Right lobe of liver (tissue), 6 donors: ENCODE data around the gene BRAP. TPM values are rescaled to one million over a fixed set of nuclear protein-coding genes. Genes with fewer than 3 reads are reported as not detected.

Experiments used
- ATAC-seq, 4 donors: fragments of 200-7000 bp; cut with Tn5 transposase; one replicate each; pipeline ENCODE4 v1.9.1; 2020; ENCODE audit warnings: mild to moderate bottlenecking in 4 of 4, moderate library complexity in 4 of 4
- DNase-seq, 3 donors: peaks; one replicate each; pipeline ENCODE4 v3.0.0-alpha.2; 2020
- H3K27ac ChIP-seq, 3 donors: fragments of 200-600 bp; one replicate each; pipeline ENCODE4 v1.8.0; 2022
- H3K27me3 ChIP-seq, 2 donors: fragments of 200-600 bp; one replicate each; pipeline ENCODE4 v1.8.0; 2022
- H3K36me3 ChIP-seq, 4 donors: fragments of 200-600 bp; sonication (generic) in 1 of 4; one replicate each; pipeline versions ENCODE4 v1.5.1 to v1.8.0; 2017 to 2022; ENCODE audit warnings: control low read depth in 1 of 4
- H3K4me1 ChIP-seq, 4 donors: fragments of 200-600 bp; sonication (generic) in 1 of 4; one replicate each; pipeline versions ENCODE4 v1.5.1 to v1.8.0; 2017 to 2022; ENCODE audit warnings: control low read depth in 1 of 4
- H3K4me3 ChIP-seq, 3 donors: fragments of 200-600 bp; one replicate each; pipeline ENCODE4 v1.8.0; 2022
- H3K9me3 ChIP-seq, 4 donors: fragments of 200-600 bp; sonication (generic) in 1 of 4; one replicate each; pipeline versions ENCODE4 v1.5.1 to v1.8.0; 2017 to 2022; ENCODE audit warnings: control low read depth in 1 of 4
- POLR2A ChIP-seq: fragments of 450-650 bp; IDR thresholded peaks from one replicate; pipeline ENCODE4 v1.6.1; 2017; ENCODE audit warnings: antibody characterized with exemption, mild to moderate bottlenecking
- WGBS: methylation state at CpG from one replicate; pipeline ENCODE4 v1.1.6; 2018; ENCODE audit warnings: low coverage, low lambda C conversion rate; ENCODE audit not compliant: insufficient coverage; ENCODE audit errors: missing lambda C conversion rate; 5-methylcytosine and 5-hydroxymethylcytosine counted together
- intact Hi-C, 2 donors: fragments of 100-400 bp; cut with DNase I; formaldehyde crosslinking; loops; one replicate each; pipeline versions ENCODE4 v1.11.2 to v1.14.1; 2022
- total RNA-seq, 6 experiments: library from RNA; depleted of rRNA in 2 of 6; stranded (reverse); fragments of >200 nt in 2 of 6; fragmentation: NEBNext Ultra II Directional in 3 of 6; extraction: Animal tissue kit (Norgen Biotek cat#: 25700) in 3 of 6; gene quantifications; one replicate each; pipeline versions ENCODE4 v1.1.0 to v1.2.4, GENCODE V29; 2016 to 2023
- TF ChIP-seq, protein P1 (sequence below), 4 donors: fragments of 200-600 bp in 3 of 4; fragments of 450-650 bp in 1 of 4; IDR thresholded peaks; one replicate each; pipeline versions ENCODE4 v1.5.1 to v1.8.0; 2016 to 2022; ENCODE audit warnings: antibody characterized with exemption in 4 of 4, mild to moderate bottlenecking in 2 of 4
- donor health status: DM: no; HTN: yes; CAD: no.
- donor health status: DM: no; HTN: no; CAD: no.
- donor health status: DM: no; HTN: no; CAD: no.
- donor health status: DM: no; HTN: yes; CAD: no.
- donor health status: DM: no; HTN: yes; CAD: no.

Gene BRAP
- total RNA-seq, 6 experiments from 2014 or later, result 5.3 to 8.1 (median 7.5) TPM

DNA sequence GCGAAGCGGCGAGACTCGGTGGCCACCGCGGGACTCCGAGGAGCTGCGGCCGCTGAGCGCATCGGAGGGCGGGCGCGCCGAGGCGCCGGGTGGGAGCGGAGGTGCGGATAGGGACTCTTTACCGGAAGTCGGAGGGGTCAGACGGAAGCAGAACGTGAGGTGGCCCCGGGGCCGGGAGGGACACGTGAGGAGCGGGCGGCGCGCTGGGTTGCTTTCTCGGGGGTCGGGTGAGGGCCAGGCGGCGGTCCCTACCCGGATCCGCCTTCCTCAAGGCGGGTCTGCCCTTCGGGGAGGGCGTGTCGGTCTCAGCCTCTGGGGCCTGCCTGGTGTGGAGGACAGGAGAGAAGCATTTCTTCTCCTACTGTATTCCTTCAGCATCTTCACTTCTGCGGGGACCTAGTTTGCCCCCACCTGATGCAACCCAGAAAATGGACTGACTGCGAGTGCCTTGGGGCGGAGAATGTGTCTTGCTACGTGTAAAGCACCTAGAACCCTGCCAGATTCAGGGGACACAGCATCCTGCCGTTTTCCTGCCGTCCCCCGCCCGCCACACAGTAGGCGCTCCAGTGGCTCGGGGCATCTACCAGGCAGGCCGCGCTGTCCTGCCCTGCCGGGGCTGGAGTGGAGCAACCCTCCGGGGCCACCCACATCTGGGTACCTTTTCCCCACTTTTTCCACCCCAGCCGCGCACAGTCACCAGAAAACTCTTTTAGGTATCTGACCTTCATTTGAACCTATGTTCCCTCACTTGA, 86.1 kb downstream of the BRAP start:
- Histone ChIP-seq H3K4me3 (peak overlapping the region; percentile 76 to 94 (median 80)), H3K9me3 (no peaks in the 10 kb centered on the region), H3K36me3 (no peaks in the 10 kb centered on the region), H3K27ac (peak overlapping the region; percentile 91 to 99 (median 93)), H3K4me1 (peaks cover 0 to 32% (median 6%) of the 10 kb centered on the region in 4 donors), H3K27me3 (no peaks in the 10 kb centered on the region)
- TF ChIP-seq, protein P1, sequence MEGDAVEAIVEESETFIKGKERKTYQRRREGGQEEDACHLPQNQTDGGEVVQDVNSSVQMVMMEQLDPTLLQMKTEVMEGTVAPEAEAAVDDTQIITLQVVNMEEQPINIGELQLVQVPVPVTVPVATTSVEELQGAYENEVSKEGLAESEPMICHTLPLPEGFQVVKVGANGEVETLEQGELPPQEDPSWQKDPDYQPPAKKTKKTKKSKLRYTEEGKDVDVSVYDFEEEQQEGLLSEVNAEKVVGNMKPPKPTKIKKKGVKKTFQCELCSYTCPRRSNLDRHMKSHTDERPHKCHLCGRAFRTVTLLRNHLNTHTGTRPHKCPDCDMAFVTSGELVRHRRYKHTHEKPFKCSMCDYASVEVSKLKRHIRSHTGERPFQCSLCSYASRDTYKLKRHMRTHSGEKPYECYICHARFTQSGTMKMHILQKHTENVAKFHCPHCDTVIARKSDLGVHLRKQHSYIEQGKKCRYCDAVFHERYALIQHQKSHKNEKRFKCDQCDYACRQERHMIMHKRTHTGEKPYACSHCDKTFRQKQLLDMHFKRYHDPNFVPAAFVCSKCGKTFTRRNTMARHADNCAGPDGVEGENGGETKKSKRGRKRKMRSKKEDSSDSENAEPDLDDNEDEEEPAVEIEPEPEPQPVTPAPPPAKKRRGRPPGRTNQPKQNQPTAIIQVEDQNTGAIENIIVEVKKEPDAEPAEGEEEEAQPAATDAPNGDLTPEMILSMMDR (IDR thresholded peaks at IDR 0.05), result no peak
- TF ChIP-seq POLR2A, result peak; percentile 77
- peak; percentile 92 to 97 (median 96) for DNase-seq
- peak; percentile 77 to 94 (median 86) for ATAC-seq
- 0% methylated on average over 15 of the region's 56 CpGs for WGBS
- intact Hi-C loops, result no loop called here

DNA sequence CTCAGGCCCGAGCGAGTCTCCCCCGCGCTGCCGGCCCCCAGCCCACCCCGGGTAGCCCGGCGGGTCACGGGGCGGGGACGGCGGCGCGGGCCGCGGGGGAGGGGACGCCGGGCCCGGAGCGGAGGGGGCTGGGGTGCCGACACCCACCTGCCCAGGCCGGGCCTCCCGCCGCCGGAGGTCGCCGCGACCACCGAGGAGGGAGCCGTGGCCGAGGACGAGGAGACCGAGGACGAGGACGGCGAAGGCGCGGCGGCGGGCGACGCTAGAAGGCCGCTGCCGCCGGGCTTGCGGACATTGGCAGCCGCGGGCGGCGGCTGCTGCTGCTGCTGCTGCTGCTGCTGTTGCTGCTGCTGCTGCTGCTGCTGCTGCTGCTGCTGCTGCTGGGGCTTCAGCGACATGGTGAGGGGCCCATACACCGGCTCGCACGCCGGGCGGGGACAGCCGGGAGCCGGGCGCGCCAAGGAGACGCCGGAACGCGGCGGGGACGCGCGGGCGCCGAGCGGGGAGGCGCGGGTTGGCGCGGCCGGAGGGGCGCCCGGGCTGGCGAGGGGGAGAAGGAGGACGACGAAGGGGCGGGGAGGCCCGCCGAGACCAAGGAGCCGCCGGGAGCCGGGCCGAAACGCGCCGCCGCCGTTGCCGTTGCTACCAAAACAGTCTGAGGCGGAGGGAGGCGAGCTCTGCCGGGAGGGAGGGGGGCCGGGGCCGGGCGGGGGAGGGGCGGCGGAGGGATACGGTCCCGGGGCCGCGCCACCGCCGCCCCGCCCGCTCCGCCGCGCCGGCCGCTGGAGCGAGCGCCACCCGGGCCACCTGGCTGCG, 86.9 kb downstream of the BRAP start, which contains the start of gene ATXN2:
ATXN2 (minus strand) TSS at position 679 of the 816 bp plus-strand sequence; CDS start at position 398, 281 bp downstream.
- ATAC-seq (peak; percentile 19 to 59 (median 44)), DNase-seq (peak; percentile 74 to 79 (median 74))
- peak within 1 kb of the TSS; percentile 76 to 94 (median 80) for H3K4me3 ChIP-seq
- TF ChIP-seq, protein P1 (IDR thresholded peaks at IDR 0.05), result no peak
- TF ChIP-seq POLR2A, result no peak
- no peaks in the 10 kb centered on the region for H3K27me3 ChIP-seq
- no peaks in the 10 kb centered on the region for H3K36me3 ChIP-seq
- intact Hi-C loops, result no loop called here
- H3K27ac ChIP-seq, result peak within 1 kb of the TSS; percentile 91 to 99 (median 93)
- no peaks in the 10 kb centered on the region for H3K9me3 ChIP-seq
- peaks cover 0 to 38% (median 7%) of the 10 kb centered on the region in 4 donors for H3K4me1 ChIP-seq
- WGBS, result no CpG with 5 or more reads among the region's 119 CpGs

DNA sequence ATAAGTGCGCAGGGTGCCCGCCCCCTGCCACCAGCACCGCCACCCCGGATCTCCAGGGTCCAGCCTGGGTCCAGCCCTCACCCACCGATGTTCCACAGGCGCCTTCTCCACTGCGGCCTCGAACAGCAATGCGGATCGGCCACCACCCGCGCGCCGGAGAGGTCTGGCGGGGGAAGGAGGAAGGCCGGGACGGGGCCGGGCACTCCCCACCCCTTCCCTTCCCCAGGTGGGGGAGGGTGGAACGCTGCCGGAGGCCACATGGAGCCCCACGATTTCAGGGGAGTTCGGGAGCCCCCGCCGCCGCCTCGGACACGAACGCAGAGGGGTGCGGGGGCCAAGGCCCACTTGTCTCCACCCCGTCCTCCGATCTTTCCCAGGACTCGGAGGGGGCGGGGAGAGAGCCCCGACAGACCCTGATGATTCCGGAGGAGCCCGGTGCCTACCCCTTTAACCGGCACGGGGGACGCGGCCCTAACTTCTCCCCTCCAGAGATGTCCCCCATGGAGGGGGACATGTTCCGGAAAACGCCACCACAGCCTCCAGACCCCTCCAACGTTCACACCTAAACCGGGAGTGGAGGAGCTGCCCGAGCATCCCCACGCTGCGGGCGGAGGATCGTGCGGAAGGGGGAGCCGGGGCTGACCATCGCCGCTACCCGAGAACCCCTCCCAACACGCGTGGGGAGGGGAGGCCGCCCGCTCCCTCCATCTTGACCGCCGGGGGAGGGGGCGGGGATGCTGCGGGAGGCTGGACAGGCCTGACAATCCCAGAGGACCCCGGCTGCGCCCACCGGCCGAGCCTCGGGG, 87.7 kb downstream of the BRAP start:
- Histone ChIP-seq H3K4me1 (peaks cover 0 to 38% (median 8%) of the 10 kb centered on the region in 4 donors), H3K9me3 (no peaks in the 10 kb centered on the region), H3K36me3 (no peaks in the 10 kb centered on the region), H3K27ac (peak overlapping the region; percentile 91 to 99 (median 93)), H3K27me3 (no peaks in the 10 kb centered on the region), H3K4me3 (peak overlapping the region; percentile 76 to 94 (median 80))
- peak; percentile 35 to 48 (median 42) for ATAC-seq
- TF ChIP-seq, protein P1 (IDR thresholded peaks at IDR 0.05), result no peak
- TF ChIP-seq POLR2A, result no peak
- WGBS, result 0% methylated on average over 9 of the region's 67 CpGs
- intact Hi-C loops, result no loop called here
- DNase-seq, result peak; percentile 67 to 77 (median 72)
